ENCODE measurements around the gene ADAMTS9.

The ADAMTS9 gene

GRCh38 chr3:64505419-64505818 lies 182.4 kb downstream of the ADAMTS9 start:
- no peak overlapping the region for H3K4ac ChIP-seq (ENCODE audit: low read depth in 1 of 2, low read length in 2 of 2)
- no peak overlapping the region for H3K14ac ChIP-seq (ENCODE audit: low read length in 2 of 2)
- H4K8ac ChIP-seq (ENCODE audit: low read length), result no peak overlapping the region
- H2AFZ ChIP-seq (ENCODE audit: low read depth, low read length), result no peak overlapping the region
- no peaks in the 10 kb centered on the region for H3K4me1 ChIP-seq (ENCODE audit: control insufficient read depth, insufficient read depth, low read depth, low read length)
- no peaks in the 10 kb centered on the region for H3K36me3 ChIP-seq (ENCODE audit: control insufficient read depth in 1 of 2, insufficient read depth in 2 of 2, low read depth in 1 of 2, low read length in 2 of 2)
- DNase-seq, result no peak
- H3K18ac ChIP-seq (ENCODE audit: low read depth in 1 of 2, low read length in 2 of 2), result peak overlapping the region in 1 of 2 experiments; percentile 34
- no peaks in the 10 kb centered on the region for H3K79me1 ChIP-seq (replicated peaks; ENCODE audit: low read length, poor library complexity, severe bottlenecking)
- WGBS, result 47% methylated on average over 4 of the region's 7 CpGs
- peaks cover 0 to 8% of the 10 kb centered on the region in 2 experiments for H3K27me3 ChIP-seq (ENCODE audit: control insufficient read depth in 1 of 2, insufficient read depth in 1 of 2, low read length in 2 of 2)
- no peak overlapping the region for H3K9ac ChIP-seq (ENCODE audit: low read length)
- no peak overlapping the region for H3K4me3 ChIP-seq (ENCODE audit: insufficient read depth in 1 of 2, low read depth in 1 of 2, low read length in 2 of 2)
- H2BK5ac ChIP-seq (ENCODE audit: low read depth, low read length, poor library complexity, severe bottlenecking), result no peak overlapping the region
- H2BK15ac ChIP-seq (ENCODE audit: low read depth, poor library complexity, severe bottlenecking), result no peak overlapping the region
- H3K4me2 ChIP-seq (ENCODE audit: low read length, poor library complexity, severe bottlenecking), result no peak overlapping the region
- H2BK120ac ChIP-seq (ENCODE audit: low read depth, low read length), result no peak overlapping the region
- H3K27ac ChIP-seq (ENCODE audit: low read length, poor library complexity, severe bottlenecking), result no peak overlapping the region
- H4K91ac ChIP-seq (ENCODE audit: low read length), result no peak overlapping the region
- no peaks in the 10 kb centered on the region for H3K9me3 ChIP-seq (ENCODE audit: control insufficient read depth, low read length)
- no peak overlapping the region for H3K23ac ChIP-seq (ENCODE audit: low read length in 2 of 2)
- H2AK5ac ChIP-seq (ENCODE audit: low read length, severe bottlenecking), result no peak overlapping the region
- no peak overlapping the region for H2BK12ac ChIP-seq (ENCODE audit: low read length in 2 of 2)

DNA sequence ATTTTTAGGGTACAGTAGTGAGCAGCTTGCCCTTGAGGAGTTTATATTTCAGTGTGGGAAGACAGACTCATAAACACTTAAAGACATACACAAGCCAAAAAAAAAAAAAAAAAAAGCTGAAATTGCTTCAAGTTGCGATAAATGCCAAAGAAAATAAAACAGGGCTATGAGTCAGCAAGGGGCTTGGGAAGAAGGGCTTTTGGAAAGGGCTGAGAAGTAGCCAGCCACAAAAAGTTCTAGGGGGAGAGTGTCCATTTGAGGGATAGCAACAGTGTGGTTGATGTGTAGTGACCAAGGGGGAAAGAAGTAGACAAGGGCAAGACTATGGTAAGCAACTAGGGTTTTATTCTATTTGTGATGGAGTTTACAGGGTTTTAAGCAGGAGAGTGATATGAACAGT lies 185.5 kb downstream of the ADAMTS9 start:
- Histone ChIP-seq H3K4me3 (ENCODE audit: insufficient read depth in 1 of 2, low read depth in 1 of 2, low read length in 2 of 2) (no peak overlapping the region), H3K18ac (ENCODE audit: low read depth in 1 of 2, low read length in 2 of 2) (peak overlapping the region; percentile 18 to 50), H2AK5ac (ENCODE audit: low read length, severe bottlenecking) (no peak overlapping the region), H3K79me1 (replicated peaks; ENCODE audit: low read length, poor library complexity, severe bottlenecking) (no peaks in the 10 kb centered on the region), H2BK5ac (ENCODE audit: low read depth, low read length, poor library complexity, severe bottlenecking) (no peak overlapping the region), H2AFZ (ENCODE audit: low read depth, low read length) (no peak overlapping the region), H3K9me3 (ENCODE audit: control insufficient read depth, low read length) (no peaks in the 10 kb centered on the region), H4K8ac (ENCODE audit: low read length) (no peak overlapping the region), H3K27me3 (ENCODE audit: control insufficient read depth in 1 of 2, insufficient read depth in 1 of 2, low read length in 2 of 2) (no peaks in the 10 kb centered on the region), H3K4me1 (ENCODE audit: control insufficient read depth, insufficient read depth, low read depth, low read length) (peaks cover under 1% of the 10 kb centered on the region), H2BK15ac (ENCODE audit: low read depth, poor library complexity, severe bottlenecking) (no peak overlapping the region), H2BK120ac (ENCODE audit: low read depth, low read length) (no peak overlapping the region), H3K23ac (ENCODE audit: low read length in 2 of 2) (no peak overlapping the region), H3K27ac (ENCODE audit: low read length, poor library complexity, severe bottlenecking) (no peak overlapping the region), H3K4me2 (ENCODE audit: low read length, poor library complexity, severe bottlenecking) (no peak overlapping the region), H3K9ac (ENCODE audit: low read length) (no peak overlapping the region), H3K14ac (ENCODE audit: low read length in 2 of 2) (no peak overlapping the region), H4K91ac (ENCODE audit: low read length) (no peak overlapping the region), H3K4ac (ENCODE audit: low read depth in 1 of 2, low read length in 2 of 2) (peak overlapping the region; percentile 9 to 75), H3K36me3 (ENCODE audit: control insufficient read depth in 1 of 2, insufficient read depth in 2 of 2, low read depth in 1 of 2, low read length in 2 of 2) (no peaks in the 10 kb centered on the region), H2BK12ac (ENCODE audit: low read length in 2 of 2) (peak overlapping the region in 1 of 2 experiments; percentile 29)
- DNase-seq, result peak; percentile 80
- WGBS, result 6% methylated on average over 1 of the region's 1 CpG

GRCh38 chr3:64501298-64501906 lies 186.4 kb downstream of the ADAMTS9 start:
- 1% methylated on average over 3 of the region's 8 CpGs for WGBS
- H3K79me1 ChIP-seq (replicated peaks; ENCODE audit: low read length, poor library complexity, severe bottlenecking), result no peaks in the 10 kb centered on the region
- peak overlapping the region in 1 of 2 experiments; percentile 98 for H3K18ac ChIP-seq (ENCODE audit: low read depth in 1 of 2, low read length in 2 of 2)
- peak overlapping the region; percentile 97 for H4K91ac ChIP-seq (ENCODE audit: low read length)
- peak; percentile 97 for DNase-seq
- no peak overlapping the region for H2BK5ac ChIP-seq (ENCODE audit: low read depth, low read length, poor library complexity, severe bottlenecking)
- peaks cover 0 to 5% of the 10 kb centered on the region in 2 experiments for H3K27me3 ChIP-seq (ENCODE audit: control insufficient read depth in 1 of 2, insufficient read depth in 1 of 2, low read length in 2 of 2)
- no peak overlapping the region for H4K8ac ChIP-seq (ENCODE audit: low read length)
- H2AK5ac ChIP-seq (ENCODE audit: low read length, severe bottlenecking), result no peak overlapping the region
- no peak overlapping the region for H3K4me3 ChIP-seq (ENCODE audit: insufficient read depth in 1 of 2, low read depth in 1 of 2, low read length in 2 of 2)
- no peaks in the 10 kb centered on the region for H3K36me3 ChIP-seq (ENCODE audit: control insufficient read depth in 1 of 2, insufficient read depth in 2 of 2, low read depth in 1 of 2, low read length in 2 of 2)
- H3K4me2 ChIP-seq (ENCODE audit: low read length, poor library complexity, severe bottlenecking), result no peak overlapping the region
- no peak overlapping the region for H2BK15ac ChIP-seq (ENCODE audit: low read depth, poor library complexity, severe bottlenecking)
- H2BK120ac ChIP-seq (ENCODE audit: low read depth, low read length), result peak overlapping the region; percentile 6
- H3K23ac ChIP-seq (ENCODE audit: low read length in 2 of 2), result no peak overlapping the region
- no peak overlapping the region for H2BK12ac ChIP-seq (ENCODE audit: low read length in 2 of 2)
- no peak overlapping the region for H3K9ac ChIP-seq (ENCODE audit: low read length)
- no peaks in the 10 kb centered on the region for H3K9me3 ChIP-seq (ENCODE audit: control insufficient read depth, low read length)
- peaks cover 5% of the 10 kb centered on the region for H3K4me1 ChIP-seq (ENCODE audit: control insufficient read depth, insufficient read depth, low read depth, low read length)
- H3K4ac ChIP-seq (ENCODE audit: low read depth in 1 of 2, low read length in 2 of 2), result no peak overlapping the region
- no peak overlapping the region for H3K14ac ChIP-seq (ENCODE audit: low read length in 2 of 2)
- no peak overlapping the region for H2AFZ ChIP-seq (ENCODE audit: low read depth, low read length)
- no peak overlapping the region for H3K27ac ChIP-seq (ENCODE audit: low read length, poor library complexity, severe bottlenecking)

- Histone ChIP-seq H3K27me3 (ENCODE audit: control insufficient read depth in 1 of 2, insufficient read depth in 1 of 2, low read length in 2 of 2) (peaks cover 5 to 34% of the 10 kb centered on the region in 2 experiments), H4K91ac (ENCODE audit: low read length) (peak overlapping the region; percentile 59), H3K36me3 (ENCODE audit: control insufficient read depth in 1 of 2, insufficient read depth in 2 of 2, low read depth in 1 of 2, low read length in 2 of 2) (no peaks in the 10 kb centered on the region), H3K14ac (ENCODE audit: low read length in 2 of 2) (no peak overlapping the region), H3K23ac (ENCODE audit: low read length in 2 of 2) (no peak overlapping the region), H3K27ac (ENCODE audit: low read length, poor library complexity, severe bottlenecking) (no peak overlapping the region), H2BK120ac (ENCODE audit: low read depth, low read length) (peak overlapping the region; percentile 68), H3K4me2 (ENCODE audit: low read length, poor library complexity, severe bottlenecking) (no peak overlapping the region), H3K4me3 (ENCODE audit: insufficient read depth in 1 of 2, low read depth in 1 of 2, low read length in 2 of 2) (no peak overlapping the region), H2BK15ac (ENCODE audit: low read depth, poor library complexity, severe bottlenecking) (peak overlapping the region; percentile 41), H2BK12ac (ENCODE audit: low read length in 2 of 2) (peak overlapping the region; percentile 76 to 79), H3K9ac (ENCODE audit: low read length) (no peak overlapping the region), H3K18ac (ENCODE audit: low read depth in 1 of 2, low read length in 2 of 2) (peak overlapping the region; percentile 35 to 55), H3K4me1 (ENCODE audit: control insufficient read depth, insufficient read depth, low read depth, low read length) (peaks cover 5% of the 10 kb centered on the region), H3K79me1 (replicated peaks; ENCODE audit: low read length, poor library complexity, severe bottlenecking) (no peaks in the 10 kb centered on the region), H2BK5ac (ENCODE audit: low read depth, low read length, poor library complexity, severe bottlenecking) (no peak overlapping the region), H3K9me3 (ENCODE audit: control insufficient read depth, low read length) (no peaks in the 10 kb centered on the region), H2AFZ (ENCODE audit: low read depth, low read length) (no peak overlapping the region), H2AK5ac (ENCODE audit: low read length, severe bottlenecking) (no peak overlapping the region), H3K4ac (ENCODE audit: low read depth in 1 of 2, low read length in 2 of 2) (peak overlapping the region; percentile 6 to 25), H4K8ac (ENCODE audit: low read length) (peak overlapping the region; percentile 71)
- DNase-seq, result no peak
- 100% methylated on average over 5 of the region's 5 CpGs for WGBS
Observed at GRCh38 chr3:64496786-64497490, 190.9 kb downstream of the ADAMTS9 start.
